Peyer's patch (tissue), 4 donors: ENCODE results near the gene PPP1R37. TPM values are rescaled to one million over a fixed set of nuclear protein-coding genes. Genes with fewer than 3 reads are reported as not detected.

Source experiments
- DNase-seq, 3 donors: peaks; one replicate each; pipeline ENCODE4 v3.0.0-alpha.2; 2017 to 2019
- H3K27ac ChIP-seq, 4 donors: fragments of 200-600 bp; sonication (generic); one replicate each; pipeline ENCODE4 v1.5.1; 2016 to 2019
- H3K27me3 ChIP-seq, 2 donors: fragments of 200-600 bp; sonication (generic); one replicate each; pipeline ENCODE4 v1.5.1; 2019
- H3K36me3 ChIP-seq, 3 donors: fragments of 200-600 bp; sonication (generic); one replicate each; pipeline ENCODE4 v1.5.1; 2016 to 2019
- H3K4me1 ChIP-seq, 4 donors: fragments of 200-600 bp; sonication (generic); one replicate each; pipeline ENCODE4 v1.5.1; 2016 to 2019
- H3K4me3 ChIP-seq, 4 donors: fragments of 200-600 bp; sonication (generic); 1 replicate in 3 of 4; 2 replicates in 1 of 4; pipeline ENCODE4 v1.5.1; 2016 to 2019; ENCODE audit warnings: mild to moderate bottlenecking in 1 of 4
- H3K9me3 ChIP-seq, 4 donors: fragments of 200-600 bp; sonication (generic); one replicate each; pipeline ENCODE4 v1.5.1; 2016 to 2019; ENCODE audit warnings: mild to moderate bottlenecking in 1 of 4
- POLR2A ChIP-seq, 2 donors: fragments of 450-650 bp; IDR thresholded peaks; one replicate each; pipeline ENCODE4 v1.5.1; 2017; ENCODE audit warnings: antibody characterized with exemption in 2 of 2, mild to moderate bottlenecking in 2 of 2, moderate library complexity in 2 of 2
- total RNA-seq, 4 donors: library from RNA; depleted of rRNA; stranded (reverse); fragments of >200 nt; gene quantifications; one replicate each; pipeline ENCODE4 v1.1.0, GENCODE V29; 2016
- TF ChIP-seq, protein P1 (sequence below), 6 experiments: fragments of 450-650 bp in 4 of 6; fragments of 200-600 bp in 2 of 6; sonication (generic) in 1 of 6; IDR thresholded peaks; one replicate each; pipeline ENCODE4 v1.5.1; 2017 to 2019; ENCODE audit warnings: antibody characterized with exemption in 6 of 6, mild to moderate bottlenecking in 3 of 6, moderate library complexity in 1 of 6

The PPP1R37 gene
- total RNA-seq, 4 donors from 2014 or later = 41.8 to 75.1 (median 54.2) TPM

DNA sequence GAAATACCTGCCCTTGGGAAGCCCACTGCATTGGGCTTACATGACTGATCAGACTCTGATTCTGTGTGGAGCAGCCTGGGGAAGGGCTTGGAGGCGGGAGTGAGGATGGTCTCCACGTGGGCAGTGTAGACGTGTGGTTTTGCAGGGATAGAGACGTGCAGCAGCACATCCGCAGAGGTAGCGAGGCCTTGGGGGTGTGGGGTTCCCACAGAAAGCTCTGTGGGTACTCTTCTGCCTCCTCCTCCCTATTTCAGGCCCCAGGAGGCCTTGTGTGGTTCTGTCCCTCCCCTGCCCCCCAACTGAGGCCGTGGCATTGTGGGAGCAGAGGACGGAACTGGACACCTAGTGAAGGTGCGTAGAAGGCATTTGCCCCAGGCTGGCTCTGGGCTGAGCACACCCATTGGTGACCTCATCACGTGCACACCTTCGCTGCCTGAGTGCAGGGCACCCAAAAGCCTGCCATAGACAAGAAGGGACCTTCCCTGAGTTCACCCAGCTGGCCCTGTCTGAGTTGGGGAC lies 28.9 kb downstream of the PPP1R37 start:
- no peaks in the 10 kb centered on the region for H3K27me3 ChIP-seq
- H3K27ac ChIP-seq = no peak overlapping the region
- H3K36me3 ChIP-seq = no peaks in the 10 kb centered on the region
- peaks cover 0 to 47% (median 18%) of the 10 kb centered on the region in 4 donors for H3K4me1 ChIP-seq
- H3K4me3 ChIP-seq = no peak overlapping the region
- no peaks in the 10 kb centered on the region for H3K9me3 ChIP-seq
- no peak for DNase-seq
- no peak for TF ChIP-seq POLR2A (IDR thresholded peaks at IDR 0.05)

DNA sequence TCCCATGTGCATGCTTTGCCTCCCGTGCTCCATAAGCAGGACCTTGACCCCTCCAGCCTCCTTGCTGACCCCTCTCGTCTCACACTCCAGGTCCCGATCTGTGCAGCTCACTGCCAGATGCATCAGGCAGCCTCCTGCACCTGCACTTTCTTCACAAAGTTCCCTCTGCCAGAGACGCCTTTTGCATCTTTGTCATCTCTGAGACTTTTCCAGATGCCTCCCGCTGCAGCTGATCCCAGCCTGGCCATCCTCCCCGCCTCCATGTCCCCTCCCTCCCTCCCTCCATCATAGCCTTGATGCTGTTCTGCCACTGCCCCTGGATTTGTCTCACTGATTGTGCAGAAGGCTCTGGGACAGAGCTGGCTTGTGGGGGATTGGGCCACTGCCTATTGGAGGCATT lies 29.9 kb downstream of the PPP1R37 start:
- peaks cover 0 to 38% (median 12%) of the 10 kb centered on the region in 4 donors for H3K4me1 ChIP-seq
- no peak overlapping the region for H3K4me3 ChIP-seq
- DNase-seq = no peak
- H3K27ac ChIP-seq = no peak overlapping the region
- TF ChIP-seq POLR2A (IDR thresholded peaks at IDR 0.05) = no peak
- TF ChIP-seq, protein P1, sequence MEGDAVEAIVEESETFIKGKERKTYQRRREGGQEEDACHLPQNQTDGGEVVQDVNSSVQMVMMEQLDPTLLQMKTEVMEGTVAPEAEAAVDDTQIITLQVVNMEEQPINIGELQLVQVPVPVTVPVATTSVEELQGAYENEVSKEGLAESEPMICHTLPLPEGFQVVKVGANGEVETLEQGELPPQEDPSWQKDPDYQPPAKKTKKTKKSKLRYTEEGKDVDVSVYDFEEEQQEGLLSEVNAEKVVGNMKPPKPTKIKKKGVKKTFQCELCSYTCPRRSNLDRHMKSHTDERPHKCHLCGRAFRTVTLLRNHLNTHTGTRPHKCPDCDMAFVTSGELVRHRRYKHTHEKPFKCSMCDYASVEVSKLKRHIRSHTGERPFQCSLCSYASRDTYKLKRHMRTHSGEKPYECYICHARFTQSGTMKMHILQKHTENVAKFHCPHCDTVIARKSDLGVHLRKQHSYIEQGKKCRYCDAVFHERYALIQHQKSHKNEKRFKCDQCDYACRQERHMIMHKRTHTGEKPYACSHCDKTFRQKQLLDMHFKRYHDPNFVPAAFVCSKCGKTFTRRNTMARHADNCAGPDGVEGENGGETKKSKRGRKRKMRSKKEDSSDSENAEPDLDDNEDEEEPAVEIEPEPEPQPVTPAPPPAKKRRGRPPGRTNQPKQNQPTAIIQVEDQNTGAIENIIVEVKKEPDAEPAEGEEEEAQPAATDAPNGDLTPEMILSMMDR (IDR thresholded peaks at IDR 0.05) = no peak
- H3K27me3 ChIP-seq = no peaks in the 10 kb centered on the region
- no peaks in the 10 kb centered on the region for H3K9me3 ChIP-seq
- H3K36me3 ChIP-seq = no peaks in the 10 kb centered on the region

DNA sequence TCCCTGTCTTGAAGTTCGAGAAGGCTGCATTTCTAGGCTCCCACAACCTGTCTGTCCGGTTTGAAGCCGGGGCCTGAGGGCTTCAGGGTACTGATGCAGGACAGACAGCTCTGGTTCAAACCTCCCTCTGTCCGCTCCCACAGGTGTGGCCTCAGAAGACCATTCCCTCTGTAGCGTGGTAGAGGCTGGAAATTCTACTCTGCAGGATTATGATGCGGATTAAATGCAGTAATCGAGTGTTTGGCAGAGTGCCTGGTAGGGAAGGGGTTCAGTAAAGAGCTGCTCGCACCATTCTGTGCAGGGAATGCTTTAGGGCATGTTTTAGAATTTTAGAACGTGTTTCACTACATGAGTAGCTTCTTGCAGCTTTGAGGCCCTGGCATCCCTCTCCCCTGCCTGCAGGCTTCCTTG lies 30.5 kb downstream of the PPP1R37 start:
- Histone ChIP-seq H3K27ac (no peak overlapping the region), H3K9me3 (no peaks in the 10 kb centered on the region), H3K27me3 (no peaks in the 10 kb centered on the region), H3K4me3 (no peak overlapping the region), H3K36me3 (no peaks in the 10 kb centered on the region), H3K4me1 (peaks cover 0 to 32% (median 9%) of the 10 kb centered on the region in 4 donors)
- TF ChIP-seq POLR2A (IDR thresholded peaks at IDR 0.05) = no peak
- TF ChIP-seq, protein P1 (IDR thresholded peaks at IDR 0.05) = no peak
- no peak for DNase-seq

DNA sequence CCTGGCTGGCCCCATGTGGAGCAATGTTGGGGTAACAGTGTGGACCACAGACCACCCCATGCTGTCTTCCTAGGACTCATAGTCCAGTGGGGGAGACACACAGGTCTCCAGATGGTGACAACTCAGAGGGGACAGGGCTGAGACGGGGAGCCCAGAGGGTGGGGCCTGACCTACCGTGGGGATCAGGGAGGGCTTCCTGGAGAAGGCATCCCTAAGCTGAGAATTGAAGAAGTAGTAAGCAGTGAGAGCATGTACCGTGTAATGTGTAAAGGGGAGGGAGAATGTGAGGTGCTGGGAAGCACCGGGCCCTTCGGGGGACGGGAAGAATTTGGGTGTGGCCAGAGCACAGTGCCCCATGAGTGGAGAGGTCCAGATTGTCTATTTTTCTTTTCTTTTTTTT lies 31.0 kb downstream of the PPP1R37 start:
- no peak overlapping the region for H3K27ac ChIP-seq
- H3K9me3 ChIP-seq = no peaks in the 10 kb centered on the region
- H3K4me3 ChIP-seq = no peak overlapping the region
- TF ChIP-seq, protein P1 (IDR thresholded peaks at IDR 0.05) = no peak
- no peak for TF ChIP-seq POLR2A (IDR thresholded peaks at IDR 0.05)
- no peaks in the 10 kb centered on the region for H3K27me3 ChIP-seq
- no peaks in the 10 kb centered on the region for H3K36me3 ChIP-seq
- no peak for DNase-seq
- H3K4me1 ChIP-seq = peaks cover 0 to 27% (median 6%) of the 10 kb centered on the region in 4 donors

DNA sequence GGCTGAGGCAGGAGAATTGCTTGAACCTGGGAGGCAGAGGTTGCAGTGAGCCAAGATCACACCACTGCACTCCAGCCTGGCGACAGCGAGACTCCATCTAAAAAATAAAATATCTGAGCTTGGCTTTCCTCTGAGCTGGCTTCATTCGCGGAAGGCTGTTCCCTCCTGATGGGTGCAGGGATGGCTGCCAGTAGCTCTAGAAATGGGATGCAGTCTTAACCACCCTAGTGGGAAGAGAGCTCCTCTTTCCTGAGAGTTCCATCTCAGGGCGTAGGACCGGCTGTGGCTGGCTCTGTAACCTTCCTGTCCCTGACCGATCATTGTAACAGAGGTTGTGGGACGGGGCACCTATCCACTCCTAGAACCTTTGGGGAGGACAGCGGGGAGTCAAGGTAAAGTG lies 32.4 kb downstream of the PPP1R37 start:
- DNase-seq = no peak
- H3K4me3 ChIP-seq = no peak overlapping the region
- H3K4me1 ChIP-seq = peaks cover 0 to 20% (median 3%) of the 10 kb centered on the region in 4 donors
- no peaks in the 10 kb centered on the region for H3K9me3 ChIP-seq
- no peak overlapping the region for H3K27ac ChIP-seq
- no peak for TF ChIP-seq POLR2A (IDR thresholded peaks at IDR 0.05)
- TF ChIP-seq, protein P1 (IDR thresholded peaks at IDR 0.05) = no peak
- no peaks in the 10 kb centered on the region for H3K27me3 ChIP-seq
- H3K36me3 ChIP-seq = no peaks in the 10 kb centered on the region

DNA sequence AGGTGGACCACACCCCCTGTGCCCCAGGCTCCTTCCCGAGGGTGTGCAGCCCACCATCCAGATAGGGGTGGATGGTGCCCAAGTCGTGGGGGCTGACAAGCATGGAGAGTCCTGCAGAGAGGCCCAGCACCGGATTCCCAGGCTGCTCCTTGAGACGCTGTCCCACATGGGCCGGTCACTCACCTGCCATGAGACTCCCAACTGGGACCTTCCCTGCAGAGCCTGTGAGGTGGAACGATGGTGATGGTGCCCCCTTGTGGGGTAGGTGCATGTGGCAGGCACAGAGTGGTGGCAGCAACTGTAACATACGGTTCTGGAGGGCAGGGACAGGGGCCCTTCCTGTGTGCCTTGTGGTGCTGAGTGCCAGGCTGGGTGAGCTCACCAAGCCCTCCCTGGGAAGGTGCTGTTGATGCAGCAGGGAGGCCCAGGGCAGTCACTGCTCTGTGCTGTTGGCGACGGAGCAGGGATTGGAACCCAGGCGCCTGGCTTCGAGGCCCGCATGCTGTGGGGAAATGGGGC lies 33.1 kb downstream of the PPP1R37 start:
- no peak overlapping the region for H3K4me3 ChIP-seq
- no peaks in the 10 kb centered on the region for H3K36me3 ChIP-seq
- H3K27ac ChIP-seq = no peak overlapping the region
- peaks cover 0 to 20% (median 3%) of the 10 kb centered on the region in 4 donors for H3K4me1 ChIP-seq
- no peaks in the 10 kb centered on the region for H3K27me3 ChIP-seq
- peak; percentile 72 to 88 (median 86) for DNase-seq
- H3K9me3 ChIP-seq = no peaks in the 10 kb centered on the region
- no peak for TF ChIP-seq POLR2A (IDR thresholded peaks at IDR 0.05)
- TF ChIP-seq, protein P1 (IDR thresholded peaks at IDR 0.05) = peak; percentile 57 to 82 (median 74)
